SKM-1 treated with dmso at 0.1 percent for 144 hours (cell line): ENCODE data around the gene GSK3B.
A peak's percentile ranks its signal among the peaks of the same experiment; 100 is the strongest.

Experiments used
- DNase-seq: peaks from one replicate; lab custom pipeline; 2025; ENCODE audit not compliant: unreplicated experiment; lab: John Stamatoyannopoulos, UW

Gene GSK3B

GRCh38 chr3:119945291-119945690 is 149.0 kb downstream of the GSK3B start:
- no peak for DNase-seq

GRCh38 chr3:119944091-119944490 is 150.2 kb downstream of the GSK3B start:
- no peak for DNase-seq

GRCh38 chr3:119939077-119939476 is 155.2 kb downstream of the GSK3B start:
- DNase-seq = no peak

GRCh38 chr3:119937229-119937628 is 157.0 kb downstream of the GSK3B start:
- no peak for DNase-seq

GRCh38 chr3:119934249-119934648 is 160.0 kb downstream of the GSK3B start:
- no peak for DNase-seq

- no peak for DNase-seq
Observed at GRCh38 chr3:119933207-119933606, 161.0 kb downstream of the GSK3B start.

GRCh38 chr3:119930286-119930685 is 164.0 kb downstream of the GSK3B start:
- no peak for DNase-seq

- DNase-seq = no peak
Observed at GRCh38 chr3:119927190-119927589, 167.1 kb downstream of the GSK3B start.

GRCh38 chr3:119924111-119925094 is 169.8 kb downstream of the GSK3B start:
- DNase-seq = no peak

- DNase-seq = no peak
Observed at GRCh38 chr3:119918992-119919933, 175.0 kb downstream of the GSK3B start.

GRCh38 chr3:119913021-119913420 is 181.2 kb downstream of the GSK3B start:
- DNase-seq = no peak

- DNase-seq = no peak
Observed at GRCh38 chr3:119912220-119912619, 182.0 kb downstream of the GSK3B start.

- DNase-seq = no peak
Observed at GRCh38 chr3:119911748-119912147, 182.5 kb downstream of the GSK3B start.

GRCh38 chr3:119902061-119902460 is 192.2 kb downstream of the GSK3B start:
- DNase-seq = no peak

GRCh38 chr3:119901148-119901547 is 193.1 kb downstream of the GSK3B start:
- DNase-seq = no peak

GRCh38 chr3:119899192-119899511 is 195.1 kb downstream of the GSK3B start:
- no peak for DNase-seq

- DNase-seq = no peak
Observed at GRCh38 chr3:119898478-119899191, 195.6 kb downstream of the GSK3B start.

GRCh38 chr3:119894195-119894594 is 200.1 kb downstream of the GSK3B start:
- peak; percentile 57 for DNase-seq

- no peak for DNase-seq
Observed at GRCh38 chr3:119893769-119894168, 200.5 kb downstream of the GSK3B start.

- peak; percentile 33 for DNase-seq
Observed at GRCh38 chr3:119891944-119892721, 202.1 kb downstream of the GSK3B start.
